Stimulated activated CD4-positive, alpha-beta T cell treated with anti-CD3 and anti-CD28 coated beads, Interleukin-12 subunit alpha, Interleukin-12 subunit beta, amount 100 ng/mL, for 48 hours (primary cell): ENCODE data around the gene ZNF830.
A peak's percentile ranks its signal among the peaks of the same experiment; 100 is the strongest.
"Not testable (repeated sequence)": the region's sequence is repeated elsewhere in the genome, so short reads cannot be mapped to it uniquely, and the experiment has no call there.

Experiments used
- DNase-seq, 3 donors: peaks; one replicate each; pipeline ENCODE4 v3.0.0-alpha.2; 2020; ENCODE audit warnings: low read depth in 2 of 3, low spot score in 1 of 3

The ZNF830 gene

DNA sequence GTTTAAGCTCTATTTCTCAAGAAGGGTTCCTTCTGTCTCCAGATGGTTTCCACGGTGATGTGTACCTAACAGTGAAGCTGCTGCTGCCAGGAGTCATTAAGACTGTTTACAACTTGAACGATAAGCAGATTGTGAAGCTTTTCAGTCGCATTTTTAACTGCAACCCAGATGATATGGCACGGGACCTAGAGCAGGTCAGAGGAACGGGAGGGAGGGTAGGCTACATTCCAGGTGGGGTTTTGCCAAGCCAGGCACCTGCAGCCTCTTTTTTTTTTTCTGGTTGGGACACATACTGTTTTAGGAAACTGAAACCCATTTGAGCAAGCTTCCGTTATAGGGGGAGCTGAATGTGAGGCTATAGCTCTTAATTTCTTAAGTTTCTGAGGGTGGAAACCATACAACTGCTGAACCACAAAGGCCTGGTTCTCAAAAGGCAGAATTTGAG lies 29.6 kb downstream of the ZNF830 start:
- no peak for DNase-seq

DNA sequence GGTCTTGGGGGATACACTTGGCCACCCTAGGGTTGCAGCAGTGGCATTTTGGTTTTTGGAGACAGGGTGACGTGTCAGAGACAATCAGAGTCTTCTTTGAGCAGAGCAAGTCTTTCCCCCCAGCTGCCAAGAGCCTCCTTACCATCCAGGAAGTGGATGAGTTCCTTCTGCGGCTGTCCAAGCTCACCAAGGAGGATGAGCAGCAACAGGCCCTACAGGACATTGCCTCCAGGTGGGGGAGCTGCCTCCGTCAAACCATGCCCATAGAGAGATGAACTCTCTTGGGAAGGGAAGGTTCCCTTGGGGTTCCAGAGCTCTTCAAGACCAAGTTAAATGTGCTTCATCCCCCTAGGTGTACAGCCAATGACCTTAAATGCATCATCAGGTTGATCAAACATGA lies 30.3 kb downstream of the ZNF830 start:
- DNase-seq, result no peak

GRCh38 chr17:34993031-34993430 lies 31.7 kb downstream of the ZNF830 start:
- DNase-seq, result no peak

DNA sequence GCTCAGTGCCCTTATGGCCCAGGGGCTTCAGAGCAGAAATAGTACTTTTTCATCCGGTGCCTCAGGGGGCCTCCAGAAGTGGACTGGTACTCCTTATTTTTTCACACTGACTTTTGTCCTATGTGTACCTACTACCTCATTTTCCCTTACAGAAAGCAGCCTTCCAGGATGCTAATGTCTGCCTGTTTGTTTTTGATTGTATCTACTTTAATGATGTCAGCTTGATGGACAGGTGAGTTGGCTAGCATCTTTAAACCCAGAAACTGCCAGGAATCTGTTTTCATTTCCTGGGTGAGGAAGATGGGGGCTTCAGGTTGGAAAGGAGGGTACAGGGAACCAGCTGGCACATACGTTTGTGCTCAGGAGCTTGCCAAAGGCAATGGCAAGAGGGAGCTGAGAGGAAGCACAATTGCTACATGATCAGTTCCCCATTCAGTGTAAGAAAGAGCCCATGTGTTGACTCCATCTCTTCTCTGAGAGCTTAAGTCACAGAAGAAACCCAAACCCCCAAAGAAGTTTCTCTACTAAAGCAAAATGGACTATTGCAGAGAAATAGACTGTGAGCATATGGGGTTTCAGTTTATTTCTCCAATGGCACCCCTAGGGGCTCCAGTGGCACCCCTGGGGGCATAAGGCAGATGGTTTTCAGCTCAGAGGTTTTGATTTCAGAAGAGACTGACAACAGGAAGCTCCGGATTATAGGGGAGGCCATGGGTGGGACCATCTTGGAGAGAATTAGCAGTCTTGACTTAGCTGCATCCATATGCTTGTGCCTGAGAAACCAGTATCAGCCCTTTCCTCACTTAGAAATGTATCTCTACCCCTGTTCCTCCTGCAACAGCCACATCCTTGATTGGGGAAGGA lies 35.3 kb downstream of the ZNF830 start:
- DNase-seq, result no peak

DNA sequence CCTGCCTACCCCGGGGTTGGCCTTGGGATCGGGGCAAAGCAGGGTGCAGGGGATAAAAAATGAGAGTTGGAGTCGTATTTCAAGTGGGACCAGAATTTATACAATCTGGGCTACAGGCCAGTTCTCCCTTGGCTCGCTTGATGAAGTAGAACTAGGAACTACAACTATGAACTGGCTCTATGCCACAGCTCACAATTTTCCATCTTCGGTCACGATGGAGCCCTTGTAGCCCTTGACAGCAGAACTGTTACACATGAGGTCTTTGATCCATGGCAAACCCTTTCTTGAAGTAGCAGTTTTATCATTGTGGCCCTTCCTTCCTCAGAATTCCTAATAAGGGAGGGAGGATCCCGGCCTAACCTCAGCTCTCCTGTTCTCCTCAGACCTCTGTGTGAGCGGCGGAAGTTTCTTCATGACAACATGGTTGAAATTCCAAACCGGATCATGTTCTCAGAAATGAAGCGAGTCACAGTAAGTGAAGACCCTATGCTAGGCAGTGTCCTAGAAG lies 36.1 kb downstream of the ZNF830 start:
- DNase-seq, result no peak

GRCh38 chr17:34998205-34998604 lies 36.9 kb downstream of the ZNF830 start:
- DNase-seq, result peak; percentile 70 to 80 (median 72)

DNA sequence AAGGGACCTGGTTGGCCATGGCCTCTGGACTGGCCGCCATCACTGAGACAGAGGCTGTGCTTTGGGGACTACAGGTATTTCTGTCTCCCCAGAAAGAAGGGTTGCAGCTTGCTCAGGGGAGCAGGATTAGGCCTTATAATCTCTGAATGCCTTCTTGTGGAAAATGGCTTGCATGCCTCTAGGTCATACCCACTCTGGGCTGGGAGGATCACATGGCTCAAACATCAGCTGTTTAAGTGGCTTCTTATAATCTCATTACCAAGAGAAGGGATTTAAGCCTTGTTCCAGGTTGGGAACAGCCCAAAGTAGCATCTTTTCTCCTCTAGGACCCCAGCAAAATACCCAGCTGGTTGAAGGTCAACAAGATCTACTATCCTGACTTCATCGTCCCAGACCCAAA lies 38.1 kb downstream of the ZNF830 start:
- DNase-seq, result no peak

DNA sequence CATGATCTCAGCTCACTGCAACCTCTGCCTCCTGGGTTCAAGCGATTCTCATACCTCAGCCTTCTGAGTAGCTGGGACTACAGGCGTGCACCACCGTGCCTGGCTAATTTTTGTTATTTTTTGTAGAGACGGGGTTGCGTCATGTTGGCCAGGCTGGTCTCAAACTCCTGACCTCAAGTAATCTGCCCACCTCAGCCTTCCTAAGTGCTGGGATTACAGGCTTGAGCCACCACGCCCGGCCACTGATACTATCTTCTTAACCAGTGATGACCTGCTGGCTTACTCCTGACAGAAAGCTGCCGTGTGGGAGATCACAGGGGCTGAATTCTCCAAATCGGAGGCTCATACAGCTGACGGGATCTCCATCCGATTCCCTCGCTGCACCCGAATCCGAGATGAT lies 39.6 kb downstream of the ZNF830 start:
- not testable (repeated sequence) for DNase-seq

GRCh38 chr17:35001549-35001948 lies 40.2 kb downstream of the ZNF830 start:
- no peak for DNase-seq

DNA sequence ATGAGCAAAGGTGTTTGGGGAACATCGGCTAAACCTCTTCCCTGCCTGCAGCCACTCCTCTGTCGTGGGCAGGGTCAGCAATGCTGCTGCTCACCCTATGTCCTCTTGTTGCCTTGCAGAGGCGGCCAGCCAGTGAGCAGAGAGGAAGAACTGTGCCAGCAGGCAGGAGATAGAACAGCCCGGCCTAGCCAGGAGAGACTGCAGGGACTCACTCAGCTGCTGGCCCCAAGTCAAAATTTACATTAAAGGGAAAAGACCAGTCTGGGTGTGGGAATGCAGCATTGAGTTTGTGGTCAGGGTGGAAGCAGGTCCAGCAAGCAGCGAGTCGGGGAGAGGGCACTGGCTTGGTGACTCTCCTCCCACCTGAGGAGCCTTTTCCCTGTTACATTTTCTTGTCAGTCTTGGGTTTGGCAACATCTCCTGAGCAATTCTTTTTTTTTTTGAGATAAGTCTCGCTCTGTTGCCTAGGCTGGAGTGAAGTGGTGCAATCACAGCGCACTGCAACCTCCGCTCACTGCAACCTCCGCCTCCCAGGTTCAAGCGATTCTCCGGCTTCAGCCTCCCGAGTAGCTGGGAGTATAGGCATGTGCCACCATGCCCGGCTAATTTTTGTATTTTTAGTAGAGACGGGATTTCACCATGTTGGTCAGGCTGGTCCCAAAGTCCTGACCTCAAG lies 41.7 kb downstream of the ZNF830 start:
- DNase-seq, result no peak

DNA sequence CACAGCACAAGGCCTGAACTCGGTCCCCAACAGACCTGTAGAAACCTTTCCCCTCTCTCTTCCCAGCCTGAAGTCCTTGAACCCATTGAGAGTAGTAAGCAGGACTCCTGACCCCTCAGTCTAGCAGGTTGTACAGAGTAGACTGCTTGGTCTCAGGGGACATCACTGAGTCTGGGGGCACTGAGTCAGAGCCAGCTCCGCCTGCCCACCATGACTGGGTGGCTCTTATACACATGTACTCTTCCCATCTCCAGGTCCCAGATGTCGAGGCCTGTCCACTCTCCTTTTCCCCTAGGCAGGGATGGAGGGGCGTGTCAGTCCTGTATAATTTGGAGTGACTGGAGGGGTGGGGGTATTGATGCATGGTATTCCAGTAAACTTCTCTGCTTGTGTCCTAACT lies 42.4 kb downstream of the ZNF830 start:
- no peak for DNase-seq

- no peak for DNase-seq
These were observed 45.0 kb downstream of the ZNF830 start for GRCh38 chr17:35006345-35006744.

- no peak for DNase-seq
These were observed 45.6 kb downstream of the ZNF830 start for GRCh38 chr17:35006961-35007360.

- DNase-seq, result no peak
These were observed 48.8 kb downstream of the ZNF830 start for GRCh38 chr17:35010093-35010492.

DNA sequence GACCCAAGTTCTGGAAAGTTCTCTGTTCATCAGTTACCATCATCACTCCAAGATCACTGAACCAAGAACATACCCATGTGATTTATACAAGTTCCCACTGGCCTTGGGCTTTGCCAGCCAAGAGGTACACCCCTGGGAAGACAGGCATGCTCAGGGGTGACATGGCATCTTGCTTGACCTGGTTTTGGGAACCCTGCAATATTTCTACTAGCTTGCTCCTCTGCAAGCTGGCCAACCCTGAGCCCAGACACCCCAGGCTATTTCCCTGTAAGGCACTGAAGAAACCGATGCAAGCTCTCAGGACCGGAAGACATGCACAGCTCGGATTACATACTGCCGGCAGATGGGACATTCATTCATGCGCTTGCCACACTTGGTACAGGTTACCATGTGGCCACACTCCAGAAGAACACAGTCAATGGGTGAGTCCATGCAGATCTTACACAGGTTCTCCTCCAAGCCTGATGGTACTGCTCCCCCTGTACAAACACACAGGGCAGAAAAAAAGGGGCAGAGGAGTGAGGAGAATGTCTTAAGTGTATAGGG lies 50.4 kb downstream of the ZNF830 start:
- DNase-seq, result no peak
